Ammon's horn (tissue), 1 donor: ENCODE data around the gene TRIM66.

Experiments used
- DNase-seq: peaks from one replicate; pipeline ENCODE4 v3.0.0-alpha.2; 2016; ENCODE audit warnings: low spot score

Gene TRIM66

DNA sequence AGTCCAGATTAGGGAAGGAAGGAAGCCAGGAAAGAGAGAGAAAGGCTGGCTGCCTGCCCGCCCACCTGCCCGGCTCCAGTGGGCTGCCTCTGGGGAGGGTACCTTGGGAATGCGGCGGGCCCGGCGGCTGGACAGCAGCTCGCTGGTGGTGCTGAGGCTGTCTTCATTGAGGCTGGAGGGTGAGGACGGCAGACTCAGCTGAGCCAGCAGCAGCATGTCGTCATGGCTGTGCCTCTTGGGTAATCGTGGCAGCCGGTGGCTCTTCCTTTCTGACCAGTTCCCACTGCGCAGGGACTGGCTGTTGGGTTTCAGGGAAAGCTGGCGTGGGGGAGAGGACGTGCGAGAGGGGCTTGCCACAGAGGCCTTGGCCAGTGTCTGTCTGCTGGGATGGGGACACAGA, 33.0 kb upstream of the TRIM66 start:
- DNase-seq = no peak

GRCh38 chr11:8714622-8715225, 32.3 kb upstream of the TRIM66 start:
- no peak for DNase-seq

GRCh38 chr11:8713760-8714454, 31.4 kb upstream of the TRIM66 start:
- DNase-seq = no peak

- no peak for DNase-seq
These were observed 30.0 kb upstream of the TRIM66 start for GRCh38 chr11:8712506-8712905.

DNA sequence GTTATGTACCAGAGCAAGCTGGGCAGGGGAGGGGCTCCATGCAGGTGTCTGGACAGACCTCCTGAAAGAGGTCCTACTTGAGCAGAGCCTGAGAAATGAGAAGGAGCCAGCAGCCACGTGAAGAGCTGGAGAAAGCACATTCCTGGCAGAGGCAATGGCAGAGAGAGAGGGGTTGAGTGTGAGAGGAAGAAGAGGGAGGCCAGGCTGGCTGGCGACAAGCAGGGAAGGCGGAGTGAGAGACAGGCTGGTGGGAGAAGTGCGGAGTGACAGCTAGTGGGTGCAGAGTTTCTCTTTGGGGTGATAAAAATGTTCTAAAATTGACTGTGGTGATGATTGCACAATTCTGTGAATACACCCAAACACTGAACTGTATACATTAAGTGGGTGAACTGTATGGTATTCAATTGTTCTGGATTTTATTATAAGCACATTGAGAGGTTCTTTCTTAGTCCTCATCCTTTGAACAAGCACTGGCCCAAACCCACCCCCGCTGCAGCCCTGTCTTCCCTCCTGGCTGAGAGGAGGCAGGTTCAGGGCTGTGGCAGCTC, 29.5 kb upstream of the TRIM66 start:
- no peak for DNase-seq

DNA sequence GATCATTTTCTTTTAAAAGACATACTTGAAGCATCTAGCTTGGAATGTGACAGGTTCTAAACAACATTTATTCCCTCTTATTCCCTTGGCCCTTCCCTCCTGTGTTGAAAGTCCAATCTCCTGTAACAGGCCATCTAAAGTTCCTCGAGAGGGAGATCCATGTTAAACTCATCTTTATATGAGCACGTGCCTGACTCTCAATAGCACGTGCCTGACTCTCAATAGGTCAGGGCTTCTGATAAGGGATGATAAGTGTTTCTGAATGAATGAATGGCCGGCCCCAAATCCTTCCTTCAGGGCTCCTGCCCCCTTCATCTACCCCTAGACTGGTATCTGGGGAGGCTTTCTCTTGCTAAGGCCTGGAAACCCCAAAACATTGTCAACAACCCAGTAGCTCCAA, 27.3 kb upstream of the TRIM66 start:
- no peak for DNase-seq

DNA sequence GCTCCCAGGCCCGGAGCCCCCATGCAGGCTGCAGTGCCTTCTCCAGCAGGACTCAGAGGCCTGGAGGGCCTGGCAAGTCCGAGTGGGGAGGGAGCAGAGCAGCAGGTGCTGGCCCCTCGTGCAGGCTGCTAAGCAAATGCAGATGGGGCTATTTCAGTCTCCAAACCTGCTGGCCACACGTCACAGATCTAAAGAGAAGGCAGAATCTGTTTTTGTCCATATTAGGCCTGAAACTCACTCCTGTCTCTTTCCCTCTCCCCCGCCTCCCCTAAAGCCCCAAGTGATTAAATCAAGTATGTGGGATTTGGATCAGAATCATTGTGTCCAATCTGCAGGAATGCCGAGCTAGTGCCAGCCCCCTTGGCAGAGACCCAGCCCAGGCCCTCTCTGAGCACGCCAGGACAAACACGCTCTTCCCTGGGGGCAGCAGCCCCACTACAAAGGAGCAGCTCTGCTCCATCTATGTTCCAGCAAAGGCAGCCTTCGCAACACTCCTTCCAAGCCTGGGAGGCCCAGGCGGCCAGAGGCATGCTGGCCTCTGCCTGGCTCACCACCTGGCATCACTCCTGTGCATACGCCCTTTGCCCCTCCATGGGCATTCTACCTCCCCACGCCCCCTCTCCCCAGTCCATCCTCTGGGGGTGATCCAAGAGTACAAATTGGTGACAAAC, 26.7 kb upstream of the TRIM66 start:
- DNase-seq = peak; percentile 61

DNA sequence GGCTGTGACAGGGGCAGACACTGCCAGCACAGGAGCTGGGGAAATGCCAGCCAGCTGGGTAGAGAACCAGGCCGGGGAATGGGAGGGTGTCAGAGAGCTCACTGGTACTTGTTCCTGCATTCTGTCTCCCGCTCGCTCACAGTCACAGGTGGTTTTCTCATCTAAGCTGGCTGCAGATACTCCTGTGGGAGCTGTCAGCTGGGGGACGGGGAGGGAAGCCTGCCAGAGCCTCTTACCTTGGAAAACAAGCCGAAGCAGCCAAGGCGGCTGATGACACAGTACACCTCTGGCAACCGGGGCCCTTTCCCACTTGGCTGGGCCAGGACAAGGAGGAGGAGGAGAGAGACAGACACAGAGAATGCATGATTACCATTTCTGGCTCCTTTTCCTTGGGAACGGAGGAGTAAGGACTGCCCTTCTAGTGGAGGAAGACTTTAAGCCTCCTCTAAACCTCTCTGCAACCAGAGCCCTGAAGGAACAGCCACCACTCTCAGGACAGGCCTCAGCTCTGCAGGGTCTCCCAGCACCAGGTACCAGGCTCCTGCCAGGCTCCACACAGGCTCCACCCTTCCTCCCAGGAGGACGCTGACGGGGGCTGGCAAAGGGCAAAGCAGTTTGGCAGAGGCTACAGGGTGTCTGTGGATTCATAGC, 25.2 kb upstream of the TRIM66 start:
- DNase-seq = peak; percentile 24

DNA sequence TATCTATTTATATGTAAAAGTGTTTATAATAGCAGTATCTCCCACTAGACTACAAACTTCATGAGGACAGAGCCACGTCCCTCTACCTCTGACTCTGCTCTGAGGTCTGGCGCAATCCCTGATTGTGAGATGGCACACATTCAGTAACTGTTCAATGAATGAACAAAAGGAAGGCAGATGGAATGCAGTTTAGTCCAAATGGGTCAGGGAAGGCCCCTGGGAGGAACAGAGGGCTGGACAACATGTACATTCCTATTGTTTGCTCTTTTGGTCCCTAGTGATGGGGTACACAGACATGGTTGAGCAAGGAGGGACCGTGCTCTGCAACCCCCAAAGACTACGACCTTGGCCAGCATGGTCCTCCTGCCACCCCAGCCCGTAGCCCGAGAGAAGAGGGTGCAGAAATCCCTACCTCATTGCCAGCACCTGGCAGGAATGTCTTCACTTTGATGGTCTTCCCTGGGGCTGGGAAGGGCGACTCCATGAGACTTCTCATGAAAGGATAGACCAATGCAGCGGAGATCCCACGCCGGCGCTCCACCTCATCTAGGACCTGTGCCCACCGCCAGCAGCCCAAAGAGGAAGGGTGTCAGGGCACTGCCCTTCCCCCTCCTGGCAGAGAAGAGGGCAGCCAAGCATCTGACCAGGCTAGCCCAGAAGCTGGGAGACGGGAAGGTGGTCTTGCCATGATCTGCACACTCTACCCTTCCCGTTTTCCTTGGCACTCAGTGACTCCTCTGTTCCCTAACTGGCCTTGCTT, 24.4 kb upstream of the TRIM66 start:
- no peak for DNase-seq

GRCh38 chr11:8705146-8705545, 22.7 kb upstream of the TRIM66 start:
- no peak for DNase-seq

DNA sequence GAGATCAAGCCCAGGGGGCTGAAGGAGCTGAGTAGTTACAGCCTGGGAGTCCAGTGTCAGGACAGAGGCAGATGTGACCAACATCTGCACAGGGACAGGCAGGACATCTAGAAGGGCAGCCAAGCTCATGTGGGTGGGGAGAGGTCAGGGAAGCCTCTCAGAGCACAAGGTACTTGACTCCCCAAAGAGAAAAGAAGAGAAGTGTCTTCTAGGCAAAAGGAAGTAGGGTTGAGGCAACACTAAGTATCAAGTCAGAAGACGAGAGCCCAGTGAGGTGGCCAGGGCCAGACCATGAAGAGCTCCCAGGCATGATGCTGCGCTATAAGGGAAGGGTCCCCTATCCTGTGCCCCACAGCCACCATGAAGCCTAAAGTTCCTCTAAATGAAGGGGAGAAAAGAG, 21.7 kb upstream of the TRIM66 start:
- no peak for DNase-seq

- DNase-seq = no peak
These were observed 20.1 kb upstream of the TRIM66 start for GRCh38 chr11:8702598-8702915.

GRCh38 chr11:8701891-8702597, 19.6 kb upstream of the TRIM66 start:
- DNase-seq = no peak

DNA sequence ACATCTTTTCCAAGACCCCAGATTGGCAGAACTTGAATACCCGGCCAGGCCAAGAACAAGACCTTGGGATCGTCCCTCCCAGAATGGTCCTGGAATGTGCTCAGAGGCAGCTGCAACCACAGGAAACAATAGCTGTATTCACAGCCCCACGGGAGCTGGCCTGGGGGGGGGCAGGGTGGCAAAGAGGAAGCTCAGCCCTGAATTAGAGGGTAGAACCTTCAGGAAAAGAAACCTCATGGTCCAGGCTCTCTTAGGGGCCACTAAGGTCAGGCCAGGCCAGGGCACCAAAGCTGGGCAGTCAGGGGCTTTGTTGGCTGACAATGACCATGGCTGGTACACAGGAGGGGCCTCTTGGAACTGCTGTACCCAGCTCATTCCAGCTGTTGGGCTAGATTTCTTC, 17.4 kb upstream of the TRIM66 start:
- peak; percentile 80 for DNase-seq

GRCh38 chr11:8698917-8699441, 16.5 kb upstream of the TRIM66 start:
- DNase-seq = no peak

DNA sequence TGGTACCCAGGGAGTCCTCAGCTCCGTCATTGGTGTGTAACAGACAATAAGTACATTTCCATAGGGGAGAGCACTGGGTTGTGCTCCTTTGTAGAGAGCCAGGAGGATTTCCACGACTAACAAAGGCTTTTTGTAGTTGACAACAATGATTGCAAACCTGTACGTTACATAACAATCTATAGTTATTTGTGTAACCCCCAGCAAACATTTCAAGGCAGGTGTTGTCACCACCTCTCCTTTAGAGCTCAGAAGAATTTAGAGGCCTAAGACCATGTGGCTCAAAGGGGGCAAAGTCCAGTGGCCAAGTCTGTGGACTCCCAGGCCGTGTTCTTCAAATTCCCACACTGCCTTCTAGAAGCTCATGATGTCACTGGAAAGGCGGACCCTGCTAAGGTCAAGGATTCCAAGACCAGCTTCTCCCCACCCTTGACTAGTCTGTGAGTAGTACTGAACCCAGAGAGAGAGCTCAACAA, 15.9 kb upstream of the TRIM66 start:
- DNase-seq = no peak

- DNase-seq = no peak
These were observed 14.6 kb upstream of the TRIM66 start for GRCh38 chr11:8697054-8697453.

- DNase-seq = no peak
These were observed 11.7 kb upstream of the TRIM66 start for GRCh38 chr11:8694137-8694536.

GRCh38 chr11:8693555-8693954, 11.1 kb upstream of the TRIM66 start:
- DNase-seq = no peak

DNA sequence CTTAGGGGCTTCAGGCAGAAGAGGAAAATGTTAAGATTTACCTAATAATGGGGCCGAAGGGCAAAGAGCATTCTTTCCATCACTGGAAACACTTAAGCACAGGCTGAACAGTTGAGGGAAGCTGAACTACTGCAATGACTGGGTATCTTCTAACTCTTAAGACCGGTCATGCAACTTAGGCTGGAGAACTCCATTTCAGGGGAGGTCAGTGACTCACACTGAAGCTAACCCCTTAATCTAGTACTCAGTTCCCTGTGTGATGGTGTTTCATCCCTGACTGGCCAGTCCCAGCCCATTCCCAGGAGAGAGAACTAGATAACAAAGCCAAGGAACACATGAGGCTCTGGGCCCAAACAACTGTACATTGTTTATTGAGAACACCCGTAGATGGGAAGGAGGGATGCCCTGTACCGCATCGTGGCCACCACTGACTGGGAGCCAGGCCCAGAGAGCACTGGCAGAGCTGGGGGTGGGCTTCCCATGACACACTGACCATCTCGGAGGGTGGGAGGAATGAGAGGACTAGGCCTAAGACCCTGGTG, 10.6 kb upstream of the TRIM66 start:
- DNase-seq = no peak

DNA sequence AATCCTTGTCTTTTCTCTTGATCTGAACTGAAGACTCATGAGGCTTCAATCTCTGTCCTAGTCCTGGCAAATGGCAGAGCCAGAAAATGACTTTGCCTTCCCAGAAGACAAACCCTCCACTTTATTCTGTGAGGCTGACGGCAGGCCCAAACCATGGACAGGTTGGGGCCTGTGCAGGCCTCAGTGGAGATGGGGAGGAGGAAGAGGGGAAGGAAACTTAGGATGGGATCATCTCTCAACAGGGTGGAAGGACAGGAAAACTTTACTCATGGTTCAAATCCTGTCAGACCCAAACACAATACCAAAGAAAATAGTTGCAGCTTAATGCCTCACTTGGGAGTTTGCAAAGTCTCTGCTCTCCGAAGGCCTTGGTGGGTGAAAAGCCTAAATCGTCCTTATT, 10.0 kb upstream of the TRIM66 start:
- DNase-seq = no peak
